ENCODE measurements around the gene MYRF.

MYRF gene

DNA sequence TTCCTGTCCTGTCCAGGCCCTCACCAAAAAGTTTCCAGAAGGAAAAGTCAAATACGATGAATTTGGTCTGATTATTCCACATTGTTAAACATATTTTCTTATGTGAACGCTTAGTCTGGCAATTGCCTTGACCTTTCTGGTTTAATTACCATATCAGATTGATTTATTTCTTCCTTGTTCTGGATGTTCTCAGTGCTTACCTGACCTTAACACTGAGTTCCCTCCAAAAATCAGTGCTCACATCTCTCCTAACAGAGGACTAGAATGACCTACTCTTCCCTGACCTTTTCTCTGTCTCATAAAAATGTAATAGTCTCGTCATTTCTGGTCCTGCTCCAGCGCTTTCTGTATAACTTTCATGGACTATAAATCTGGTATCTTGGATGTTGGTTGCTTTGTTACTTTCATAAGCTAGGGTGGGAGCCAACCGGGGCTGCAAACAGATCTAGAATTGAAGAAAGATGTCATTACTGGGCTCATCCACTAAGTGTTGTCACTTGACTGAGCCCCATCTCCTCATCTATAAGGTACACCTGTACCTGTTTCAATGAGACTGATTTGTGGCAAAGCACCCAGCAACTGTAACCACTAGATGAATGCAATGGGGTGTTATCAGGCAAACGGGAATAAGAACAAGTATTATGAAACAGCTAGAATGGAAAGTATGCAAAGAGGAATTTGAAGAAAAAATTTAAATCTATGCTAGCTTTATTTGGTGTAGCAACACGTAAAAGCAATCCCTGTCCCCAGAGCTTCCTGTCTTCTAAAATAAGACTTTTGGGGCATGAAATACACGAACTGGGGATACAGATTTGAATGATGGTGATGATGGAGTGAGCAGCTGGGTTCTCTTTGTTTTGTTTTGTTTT is 78.0 kb downstream of the MYRF start:
- DNase-seq: no peak
- Histone ChIP-seq H3K4me2 (ENCODE audit: insufficient read depth, low read length) (peak overlapping the region; percentile 81), H3K27me3 (ENCODE audit: insufficient read depth, low read length, poor library complexity) (no peaks in the 10 kb centered on the region), H3K4me3 (ENCODE audit: low read depth in 1 of 2, low read length in 2 of 2) (peak overlapping the region; percentile 46 to 84; a peak in 3 of 4 replicates), H3K36me3 (ENCODE audit: insufficient read depth, low read length) (peaks cover 57% of the 10 kb centered on the region), H3K9ac (ENCODE audit: low read depth, low read length) (peak overlapping the region; percentile 90), H3K9me3 (ENCODE audit: insufficient read depth, low read length, severe bottlenecking) (no peaks in the 10 kb centered on the region), H2AFZ (ENCODE audit: low read depth, low read length) (no peak overlapping the region), H4K20me1 (ENCODE audit: insufficient read depth, low read length) (peaks cover 41% of the 10 kb centered on the region), H3K4me1 (ENCODE audit: insufficient read depth, low read length) (peaks cover 77% of the 10 kb centered on the region), H3K27ac (ENCODE audit: low read length) (peak overlapping the region; percentile 99), H3K79me2 (ENCODE audit: insufficient read depth, low read length) (peaks cover 84% of the 10 kb centered on the region)
- no peak for TF ChIP-seq EZH2 (IDR thresholded peaks at IDR 0.05; ENCODE audit: borderline replicate concordance, low read depth, low read length, severe bottlenecking)
- TF ChIP-seq, protein P1, sequence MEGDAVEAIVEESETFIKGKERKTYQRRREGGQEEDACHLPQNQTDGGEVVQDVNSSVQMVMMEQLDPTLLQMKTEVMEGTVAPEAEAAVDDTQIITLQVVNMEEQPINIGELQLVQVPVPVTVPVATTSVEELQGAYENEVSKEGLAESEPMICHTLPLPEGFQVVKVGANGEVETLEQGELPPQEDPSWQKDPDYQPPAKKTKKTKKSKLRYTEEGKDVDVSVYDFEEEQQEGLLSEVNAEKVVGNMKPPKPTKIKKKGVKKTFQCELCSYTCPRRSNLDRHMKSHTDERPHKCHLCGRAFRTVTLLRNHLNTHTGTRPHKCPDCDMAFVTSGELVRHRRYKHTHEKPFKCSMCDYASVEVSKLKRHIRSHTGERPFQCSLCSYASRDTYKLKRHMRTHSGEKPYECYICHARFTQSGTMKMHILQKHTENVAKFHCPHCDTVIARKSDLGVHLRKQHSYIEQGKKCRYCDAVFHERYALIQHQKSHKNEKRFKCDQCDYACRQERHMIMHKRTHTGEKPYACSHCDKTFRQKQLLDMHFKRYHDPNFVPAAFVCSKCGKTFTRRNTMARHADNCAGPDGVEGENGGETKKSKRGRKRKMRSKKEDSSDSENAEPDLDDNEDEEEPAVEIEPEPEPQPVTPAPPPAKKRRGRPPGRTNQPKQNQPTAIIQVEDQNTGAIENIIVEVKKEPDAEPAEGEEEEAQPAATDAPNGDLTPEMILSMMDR (IDR thresholded peaks at IDR 0.05; ENCODE audit: borderline replicate concordance, extremely low read depth, low read length, poor library complexity, severe bottlenecking): no peak
- ATAC-seq (ENCODE audit: insufficient read depth, low read depth): no peak

DNA sequence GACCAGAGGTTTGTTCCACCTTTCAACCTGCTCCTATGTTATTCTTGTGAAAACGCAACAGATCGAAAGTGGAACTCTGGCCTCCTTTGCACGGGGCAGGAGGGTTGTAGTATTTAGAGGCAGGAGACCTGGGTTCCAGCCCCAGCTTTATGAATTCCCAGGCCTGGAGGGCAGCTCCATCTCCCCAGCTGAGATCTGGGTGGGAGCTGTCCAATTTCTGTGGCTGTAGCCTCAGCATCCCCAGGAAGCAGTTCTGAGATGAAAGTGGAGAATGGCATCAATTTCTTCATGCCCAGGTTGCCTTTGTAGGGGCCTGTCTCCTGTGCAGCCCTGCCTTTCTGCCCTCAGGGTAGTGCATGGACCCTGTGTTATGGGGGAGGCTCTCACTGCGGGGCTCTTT is 79.8 kb downstream of the MYRF start:
- peaks cover 72% of the 10 kb centered on the region for H3K36me3 ChIP-seq (ENCODE audit: insufficient read depth, low read length)
- TF ChIP-seq, protein P1 (IDR thresholded peaks at IDR 0.05; ENCODE audit: borderline replicate concordance, extremely low read depth, low read length, poor library complexity, severe bottlenecking): no peak
- no peak for TF ChIP-seq EZH2 (IDR thresholded peaks at IDR 0.05; ENCODE audit: borderline replicate concordance, low read depth, low read length, severe bottlenecking)
- DNase-seq (no peak), ATAC-seq (ENCODE audit: insufficient read depth, low read depth) (no peak)
- H3K79me2 ChIP-seq (ENCODE audit: insufficient read depth, low read length): peaks cover 94% of the 10 kb centered on the region
- H2AFZ ChIP-seq (ENCODE audit: low read depth, low read length): no peak overlapping the region
- H3K27me3 ChIP-seq (ENCODE audit: insufficient read depth, low read length, poor library complexity): no peaks in the 10 kb centered on the region
- H3K4me3 ChIP-seq (ENCODE audit: low read depth in 1 of 2, low read length in 2 of 2): peak overlapping the region in 1 of 2 experiments; percentile 84; a peak in 1 of 4 replicates
- peaks cover 43% of the 10 kb centered on the region for H4K20me1 ChIP-seq (ENCODE audit: insufficient read depth, low read length)
- no peaks in the 10 kb centered on the region for H3K9me3 ChIP-seq (ENCODE audit: insufficient read depth, low read length, severe bottlenecking)
- peak overlapping the region; percentile 81 for H3K4me2 ChIP-seq (ENCODE audit: insufficient read depth, low read length)
- peak overlapping the region; percentile 90 for H3K9ac ChIP-seq (ENCODE audit: low read depth, low read length)
- peaks cover 70% of the 10 kb centered on the region for H3K4me1 ChIP-seq (ENCODE audit: insufficient read depth, low read length)
- peak overlapping the region; percentile 99 for H3K27ac ChIP-seq (ENCODE audit: low read length)

DNA sequence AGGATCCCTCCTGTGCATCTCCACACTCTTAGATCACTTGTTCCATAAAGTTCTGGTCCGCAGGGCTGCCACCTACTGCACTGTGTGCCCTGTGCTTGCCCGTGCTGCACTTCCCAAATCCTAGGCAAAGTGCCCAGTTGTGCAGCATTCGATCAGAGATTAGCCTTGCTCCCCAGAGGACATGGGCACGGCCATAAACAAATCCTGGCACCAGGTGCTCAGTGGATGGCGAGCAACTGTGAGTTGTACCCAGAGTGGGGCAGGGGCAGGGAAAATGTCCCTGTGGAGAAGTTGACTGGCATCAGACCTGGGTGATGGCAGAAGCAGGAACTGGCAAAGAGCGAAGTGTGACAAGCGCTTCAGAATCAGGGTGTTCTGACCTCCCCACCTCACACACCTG is 80.3 kb downstream of the MYRF start:
- Histone ChIP-seq H3K9ac (ENCODE audit: low read depth, low read length) (peak overlapping the region; percentile 90), H3K27ac (ENCODE audit: low read length) (peak overlapping the region; percentile 99), H3K4me2 (ENCODE audit: insufficient read depth, low read length) (peak overlapping the region; percentile 81), H2AFZ (ENCODE audit: low read depth, low read length) (no peak overlapping the region), H3K4me1 (ENCODE audit: insufficient read depth, low read length) (peaks cover 72% of the 10 kb centered on the region), H3K9me3 (ENCODE audit: insufficient read depth, low read length, severe bottlenecking) (no peaks in the 10 kb centered on the region), H3K27me3 (ENCODE audit: insufficient read depth, low read length, poor library complexity) (no peaks in the 10 kb centered on the region), H4K20me1 (ENCODE audit: insufficient read depth, low read length) (peaks cover 49% of the 10 kb centered on the region), H3K79me2 (ENCODE audit: insufficient read depth, low read length) (peaks cover 95% of the 10 kb centered on the region), H3K4me3 (ENCODE audit: low read depth in 1 of 2, low read length in 2 of 2) (peak overlapping the region in 1 of 2 experiments; percentile 84; a peak in 2 of 4 replicates), H3K36me3 (ENCODE audit: insufficient read depth, low read length) (peaks cover 77% of the 10 kb centered on the region)
- DNase-seq: no peak
- TF ChIP-seq, protein P1 (IDR thresholded peaks at IDR 0.05; ENCODE audit: borderline replicate concordance, extremely low read depth, low read length, poor library complexity, severe bottlenecking): no peak
- TF ChIP-seq EZH2 (IDR thresholded peaks at IDR 0.05; ENCODE audit: borderline replicate concordance, low read depth, low read length, severe bottlenecking): no peak
- no peak for ATAC-seq (ENCODE audit: insufficient read depth, low read depth)

Data from DND-41 (cell line).